K562 (cell line): Measurements from ENCODE around the gene SCARF2. TPM values are rescaled to one million over a fixed set of nuclear protein-coding genes. Genes with fewer than 3 reads are reported as not detected.

ENCODE experiments used
- ATF1 ChIP-seq, 2 experiments: fragments of 450-650 bp in 1 of 2; IDR thresholded peaks; 2 replicates each; pipeline ENCODE4 v1.6.1; 2016; ENCODE audit warnings: missing compliant biosample characterization in 1 of 2, missing genetic modification characterization in 1 of 2
- BRD9 ChIP-seq: fragments of 450-650 bp; IDR thresholded peaks from 2 replicates; pipeline ENCODE4 v1.6.1; 2018; ENCODE audit warnings: low read depth; ENCODE audit not compliant: partially characterized antibody
- JUND ChIP-seq, 2 experiments: IDR thresholded peaks; 2 replicates in 1 of 2; 3 replicates in 1 of 2; pipeline ENCODE4 v1.6.1; 2011; ENCODE audit warnings: borderline replicate concordance in 2 of 2, low read depth in 2 of 2, low read length in 2 of 2, improper control_type of control experiment in 1 of 2, missing biosample characterization in 1 of 2, missing genetic modification characterization in 1 of 2, missing genetic modification reagents in 1 of 2
- MECOM ChIP-seq: fragments of 250-450 bp; sonication (Bioruptor Pico); IDR thresholded peaks from 2 replicates; pipeline ENCODE4 v1.8.0; 2022; ENCODE audit warnings: inconsistent platforms
- SMAD3 ChIP-seq: fragments of 450-650 bp; formaldehyde crosslinking; conservative IDR thresholded peaks from 2 replicates; pipeline ENCODE4 v1.4.0; 2020; ENCODE audit warnings: mild to moderate bottlenecking
- STAG1 ChIP-seq: sonication (generic); formaldehyde crosslinking; IDR thresholded peaks from 2 replicates; pipeline ENCODE4 v1.5.0; 2020; ENCODE audit warnings: missing genetic modification reagents, borderline replicate concordance
- TBP ChIP-seq: optimal IDR thresholded peaks from 2 replicates; pipeline ENCODE3; 2011; ENCODE audit warnings: low read depth, low read length, improper control_type of control experiment
- ZNF253 ChIP-seq: fragments of 250-450 bp; sonication (Bioruptor Pico); conservative IDR thresholded peaks from 2 replicates; pipeline ENCODE4 v1.6.1; 2021; ENCODE audit warnings: mild to moderate bottlenecking
- ZNF79 ChIP-seq: fragments of 250-450 bp; sonication (Bioruptor Pico); IDR thresholded peaks from 2 replicates; pipeline ENCODE4 v1.4.0; 2020; ENCODE audit warnings: low read depth, mild to moderate bottlenecking, moderate library complexity
- polyA plus RNA-seq, 8 experiments: library from polyadenylated mRNA; depleted of rRNA in 4 of 8; stranded (reverse) in 5 of 8; unstranded in 3 of 8; fragments of >200 nt; fragmentation: Nextera tagmentation in 2 of 8; fragmentation: Illumina TruSeq in 1 of 8; extraction: Ambion mirVana in 2 of 8; extraction: Trizol in 1 of 8; gene quantifications; 2 replicates each; pipeline versions ENCODE4 v1.2.1 to v1.2.3, GENCODE V29; 2011 to 2014; ENCODE audit warnings: inconsistent platforms in 1 of 8, missing spikeins in 1 of 8
- total RNA-seq, 7 experiments: library from RNA; depleted of rRNA in 6 of 7; stranded (reverse); fragments of >200 nt in 6 of 7; fragmentation: Illumina TruSeq in 2 of 7; extraction: Trizol in 2 of 7; gene quantifications; 2 replicates each; pipeline versions ENCODE4 v1.2.1 to v1.2.3, GENCODE V29; 2011 to 2021; ENCODE audit warnings: low replicate concordance in 1 of 7
- TF ChIP-seq, protein P1 (sequence below): fragments of 450-650 bp; IDR thresholded peaks from 2 replicates; pipeline ENCODE4 v1.6.1; 2016; ENCODE audit warnings: mild to moderate bottlenecking, moderate library complexity
- TF ChIP-seq, protein P2 (sequence below): fragments of 450-650 bp; formaldehyde crosslinking; conservative IDR thresholded peaks from 2 replicates; pipeline ENCODE4 v1.4.0; 2022; ENCODE audit warnings: mild to moderate bottlenecking, missing genetic modification characterization
- TF ChIP-seq, protein P3 (sequence below): fragments of 450-650 bp; IDR thresholded peaks from 2 replicates; pipeline ENCODE4 v1.6.1; 2016; ENCODE audit warnings: borderline replicate concordance

The SCARF2 gene
- total and polyA plus RNA-seq, 9 of the 15 experiments (the other 6 are each of a cell fraction or from before 2014, with no cell fraction given), result 0.06 to 0.32 (median 0.21) TPM; not detected in 5

DNA sequence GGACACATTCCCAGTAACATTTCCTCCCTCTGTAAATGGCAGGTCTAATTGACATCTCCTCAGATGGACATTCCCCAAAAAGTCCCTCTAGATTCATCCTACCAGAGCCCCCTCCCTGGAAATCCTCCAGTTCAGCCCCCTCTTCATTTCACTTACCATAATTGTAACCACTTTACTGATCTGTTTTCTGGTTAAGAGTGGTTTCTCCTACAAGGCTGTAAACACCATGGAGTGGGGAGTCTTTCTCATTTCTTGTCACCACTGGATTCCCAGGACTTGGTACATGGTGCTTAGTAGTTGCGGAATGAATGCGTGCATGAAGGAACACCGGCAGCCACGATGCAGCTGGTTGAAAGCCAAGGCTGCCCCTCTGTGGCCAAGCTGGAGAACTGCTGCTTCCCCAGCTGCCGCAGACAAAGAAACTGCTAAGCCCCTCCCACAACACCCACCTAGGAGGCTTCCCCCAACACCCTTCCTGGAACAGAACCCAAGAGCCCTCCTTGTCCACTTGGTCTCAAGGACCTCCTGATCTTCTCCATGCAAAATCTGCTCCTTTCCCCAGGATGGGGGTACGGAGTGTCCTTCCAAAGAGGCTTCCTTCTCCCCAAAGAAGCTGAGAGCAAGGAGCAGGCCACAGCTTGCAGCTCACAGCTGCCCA is 18.6 kb upstream of the SCARF2 start (continued):
- TF ChIP-seq, protein P1, sequence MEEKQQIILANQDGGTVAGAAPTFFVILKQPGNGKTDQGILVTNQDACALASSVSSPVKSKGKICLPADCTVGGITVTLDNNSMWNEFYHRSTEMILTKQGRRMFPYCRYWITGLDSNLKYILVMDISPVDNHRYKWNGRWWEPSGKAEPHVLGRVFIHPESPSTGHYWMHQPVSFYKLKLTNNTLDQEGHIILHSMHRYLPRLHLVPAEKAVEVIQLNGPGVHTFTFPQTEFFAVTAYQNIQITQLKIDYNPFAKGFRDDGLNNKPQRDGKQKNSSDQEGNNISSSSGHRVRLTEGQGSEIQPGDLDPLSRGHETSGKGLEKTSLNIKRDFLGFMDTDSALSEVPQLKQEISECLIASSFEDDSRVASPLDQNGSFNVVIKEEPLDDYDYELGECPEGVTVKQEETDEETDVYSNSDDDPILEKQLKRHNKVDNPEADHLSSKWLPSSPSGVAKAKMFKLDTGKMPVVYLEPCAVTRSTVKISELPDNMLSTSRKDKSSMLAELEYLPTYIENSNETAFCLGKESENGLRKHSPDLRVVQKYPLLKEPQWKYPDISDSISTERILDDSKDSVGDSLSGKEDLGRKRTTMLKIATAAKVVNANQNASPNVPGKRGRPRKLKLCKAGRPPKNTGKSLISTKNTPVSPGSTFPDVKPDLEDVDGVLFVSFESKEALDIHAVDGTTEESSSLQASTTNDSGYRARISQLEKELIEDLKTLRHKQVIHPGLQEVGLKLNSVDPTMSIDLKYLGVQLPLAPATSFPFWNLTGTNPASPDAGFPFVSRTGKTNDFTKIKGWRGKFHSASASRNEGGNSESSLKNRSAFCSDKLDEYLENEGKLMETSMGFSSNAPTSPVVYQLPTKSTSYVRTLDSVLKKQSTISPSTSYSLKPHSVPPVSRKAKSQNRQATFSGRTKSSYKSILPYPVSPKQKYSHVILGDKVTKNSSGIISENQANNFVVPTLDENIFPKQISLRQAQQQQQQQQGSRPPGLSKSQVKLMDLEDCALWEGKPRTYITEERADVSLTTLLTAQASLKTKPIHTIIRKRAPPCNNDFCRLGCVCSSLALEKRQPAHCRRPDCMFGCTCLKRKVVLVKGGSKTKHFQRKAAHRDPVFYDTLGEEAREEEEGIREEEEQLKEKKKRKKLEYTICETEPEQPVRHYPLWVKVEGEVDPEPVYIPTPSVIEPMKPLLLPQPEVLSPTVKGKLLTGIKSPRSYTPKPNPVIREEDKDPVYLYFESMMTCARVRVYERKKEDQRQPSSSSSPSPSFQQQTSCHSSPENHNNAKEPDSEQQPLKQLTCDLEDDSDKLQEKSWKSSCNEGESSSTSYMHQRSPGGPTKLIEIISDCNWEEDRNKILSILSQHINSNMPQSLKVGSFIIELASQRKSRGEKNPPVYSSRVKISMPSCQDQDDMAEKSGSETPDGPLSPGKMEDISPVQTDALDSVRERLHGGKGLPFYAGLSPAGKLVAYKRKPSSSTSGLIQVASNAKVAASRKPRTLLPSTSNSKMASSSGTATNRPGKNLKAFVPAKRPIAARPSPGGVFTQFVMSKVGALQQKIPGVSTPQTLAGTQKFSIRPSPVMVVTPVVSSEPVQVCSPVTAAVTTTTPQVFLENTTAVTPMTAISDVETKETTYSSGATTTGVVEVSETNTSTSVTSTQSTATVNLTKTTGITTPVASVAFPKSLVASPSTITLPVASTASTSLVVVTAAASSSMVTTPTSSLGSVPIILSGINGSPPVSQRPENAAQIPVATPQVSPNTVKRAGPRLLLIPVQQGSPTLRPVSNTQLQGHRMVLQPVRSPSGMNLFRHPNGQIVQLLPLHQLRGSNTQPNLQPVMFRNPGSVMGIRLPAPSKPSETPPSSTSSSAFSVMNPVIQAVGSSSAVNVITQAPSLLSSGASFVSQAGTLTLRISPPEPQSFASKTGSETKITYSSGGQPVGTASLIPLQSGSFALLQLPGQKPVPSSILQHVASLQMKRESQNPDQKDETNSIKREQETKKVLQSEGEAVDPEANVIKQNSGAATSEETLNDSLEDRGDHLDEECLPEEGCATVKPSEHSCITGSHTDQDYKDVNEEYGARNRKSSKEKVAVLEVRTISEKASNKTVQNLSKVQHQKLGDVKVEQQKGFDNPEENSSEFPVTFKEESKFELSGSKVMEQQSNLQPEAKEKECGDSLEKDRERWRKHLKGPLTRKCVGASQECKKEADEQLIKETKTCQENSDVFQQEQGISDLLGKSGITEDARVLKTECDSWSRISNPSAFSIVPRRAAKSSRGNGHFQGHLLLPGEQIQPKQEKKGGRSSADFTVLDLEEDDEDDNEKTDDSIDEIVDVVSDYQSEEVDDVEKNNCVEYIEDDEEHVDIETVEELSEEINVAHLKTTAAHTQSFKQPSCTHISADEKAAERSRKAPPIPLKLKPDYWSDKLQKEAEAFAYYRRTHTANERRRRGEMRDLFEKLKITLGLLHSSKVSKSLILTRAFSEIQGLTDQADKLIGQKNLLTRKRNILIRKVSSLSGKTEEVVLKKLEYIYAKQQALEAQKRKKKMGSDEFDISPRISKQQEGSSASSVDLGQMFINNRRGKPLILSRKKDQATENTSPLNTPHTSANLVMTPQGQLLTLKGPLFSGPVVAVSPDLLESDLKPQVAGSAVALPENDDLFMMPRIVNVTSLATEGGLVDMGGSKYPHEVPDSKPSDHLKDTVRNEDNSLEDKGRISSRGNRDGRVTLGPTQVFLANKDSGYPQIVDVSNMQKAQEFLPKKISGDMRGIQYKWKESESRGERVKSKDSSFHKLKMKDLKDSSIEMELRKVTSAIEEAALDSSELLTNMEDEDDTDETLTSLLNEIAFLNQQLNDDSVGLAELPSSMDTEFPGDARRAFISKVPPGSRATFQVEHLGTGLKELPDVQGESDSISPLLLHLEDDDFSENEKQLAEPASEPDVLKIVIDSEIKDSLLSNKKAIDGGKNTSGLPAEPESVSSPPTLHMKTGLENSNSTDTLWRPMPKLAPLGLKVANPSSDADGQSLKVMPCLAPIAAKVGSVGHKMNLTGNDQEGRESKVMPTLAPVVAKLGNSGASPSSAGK, result peak; percentile 73
- TF ChIP-seq TBP, result peak; percentile 61
- no peak for TF ChIP-seq ZNF253 (CRISPR knock-in tag)
- no peak; the same call in 1 of the 2 replicates for TF ChIP-seq ZNF79 (CRISPR knock-in tag)
- TF ChIP-seq SMAD3 (CRISPR knock-in tag), result peak; percentile 90
- peak; percentile 45 for TF ChIP-seq BRD9
- no peak for TF ChIP-seq ATF1 (CRISPR knock-in tag; IDR thresholded peaks at IDR 0.05)
- TF ChIP-seq ATF1 (tag; IDR thresholded peaks at IDR 0.05), result peak; percentile 68
- TF ChIP-seq MECOM, result no peak
- TF ChIP-seq JUND (IDR thresholded peaks at IDR 0.05; ENCODE audit: borderline replicate concordance, low read depth, low read length), result peak; percentile 85
- TF ChIP-seq JUND (tag; IDR thresholded peaks at IDR 0.05; ENCODE audit: borderline replicate concordance, low read depth, low read length), result peak; percentile 62; the same call in 1 of the 3 replicates
- peak; percentile 97; the same call in 1 of the 2 replicates for TF ChIP-seq STAG1 (CRISPR knock-in tag)
- TF ChIP-seq, protein P2, sequence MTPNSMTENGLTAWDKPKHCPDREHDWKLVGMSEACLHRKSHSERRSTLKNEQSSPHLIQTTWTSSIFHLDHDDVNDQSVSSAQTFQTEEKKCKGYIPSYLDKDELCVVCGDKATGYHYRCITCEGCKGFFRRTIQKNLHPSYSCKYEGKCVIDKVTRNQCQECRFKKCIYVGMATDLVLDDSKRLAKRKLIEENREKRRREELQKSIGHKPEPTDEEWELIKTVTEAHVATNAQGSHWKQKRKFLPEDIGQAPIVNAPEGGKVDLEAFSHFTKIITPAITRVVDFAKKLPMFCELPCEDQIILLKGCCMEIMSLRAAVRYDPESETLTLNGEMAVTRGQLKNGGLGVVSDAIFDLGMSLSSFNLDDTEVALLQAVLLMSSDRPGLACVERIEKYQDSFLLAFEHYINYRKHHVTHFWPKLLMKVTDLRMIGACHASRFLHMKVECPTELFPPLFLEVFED (CRISPR knock-in tag), result no peak; the same call in none of the 2 replicates
- TF ChIP-seq, protein P3, sequence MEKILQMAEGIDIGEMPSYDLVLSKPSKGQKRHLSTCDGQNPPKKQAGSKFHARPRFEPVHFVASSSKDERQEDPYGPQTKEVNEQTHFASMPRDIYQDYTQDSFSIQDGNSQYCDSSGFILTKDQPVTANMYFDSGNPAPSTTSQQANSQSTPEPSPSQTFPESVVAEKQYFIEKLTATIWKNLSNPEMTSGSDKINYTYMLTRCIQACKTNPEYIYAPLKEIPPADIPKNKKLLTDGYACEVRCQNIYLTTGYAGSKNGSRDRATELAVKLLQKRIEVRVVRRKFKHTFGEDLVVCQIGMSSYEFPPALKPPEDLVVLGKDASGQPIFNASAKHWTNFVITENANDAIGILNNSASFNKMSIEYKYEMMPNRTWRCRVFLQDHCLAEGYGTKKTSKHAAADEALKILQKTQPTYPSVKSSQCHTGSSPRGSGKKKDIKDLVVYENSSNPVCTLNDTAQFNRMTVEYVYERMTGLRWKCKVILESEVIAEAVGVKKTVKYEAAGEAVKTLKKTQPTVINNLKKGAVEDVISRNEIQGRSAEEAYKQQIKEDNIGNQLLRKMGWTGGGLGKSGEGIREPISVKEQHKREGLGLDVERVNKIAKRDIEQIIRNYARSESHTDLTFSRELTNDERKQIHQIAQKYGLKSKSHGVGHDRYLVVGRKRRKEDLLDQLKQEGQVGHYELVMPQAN, result no peak
